Sigmoid colon (tissue), 7 donors: ENCODE measurements around the gene SYNGR1. TPM values are rescaled to one million over a fixed set of nuclear protein-coding genes. Genes with fewer than 3 reads are reported as not detected.

Experiments used
- DNase-seq: peaks from one replicate; pipeline ENCODE4 v3.0.0-alpha.2; 2019
- H3K27ac ChIP-seq, 4 donors: fragments of 200-600 bp; sonication (generic); one replicate each; pipeline ENCODE4 v1.5.1; 2016 to 2019; ENCODE audit warnings: mild to moderate bottlenecking in 1 of 4
- H3K27me3 ChIP-seq, 3 donors: fragments of 200-600 bp; sonication (generic); one replicate each; pipeline ENCODE4 v1.5.1; 2019; ENCODE audit warnings: mild to moderate bottlenecking in 1 of 3
- H3K36me3 ChIP-seq, 4 donors: fragments of 200-600 bp; sonication (generic); one replicate each; pipeline ENCODE4 v1.5.1; 2016 to 2019
- H3K4me1 ChIP-seq, 4 donors: fragments of 200-600 bp; sonication (generic); one replicate each; pipeline ENCODE4 v1.5.1; 2017 to 2019
- H3K4me3 ChIP-seq, 4 donors: fragments of 200-600 bp; sonication (generic); one replicate each; pipeline ENCODE4 v1.5.1; 2017 to 2019; ENCODE audit warnings: mild to moderate bottlenecking in 2 of 4, moderate library complexity in 1 of 4
- H3K9me3 ChIP-seq, 4 donors: fragments of 200-600 bp in 3 of 4; sonication (generic) in 3 of 4; one replicate each; pipeline versions ENCODE4 v1.5.1 to v1.6.1; 2013 to 2019
- CTCF ChIP-seq, 4 experiments: fragments of 450-650 bp in 3 of 4; fragments of 200-600 bp in 1 of 4; IDR thresholded peaks; one replicate each; pipeline ENCODE4 v1.5.1; 2016 to 2019; ENCODE audit warnings: antibody characterized with exemption in 4 of 4, mild to moderate bottlenecking in 3 of 4, moderate library complexity in 2 of 4
- EP300 ChIP-seq, 4 donors: sonication (generic); formaldehyde crosslinking; IDR thresholded peaks; one replicate each; pipeline ENCODE4 v1.6.1; 2017; ENCODE audit warnings: antibody characterized with exemption in 4 of 4
- POLR2A ChIP-seq, 2 donors: fragments of 450-650 bp; IDR thresholded peaks; one replicate each; pipeline ENCODE4 v1.6.1; 2016; ENCODE audit warnings: antibody characterized with exemption in 2 of 2, mild to moderate bottlenecking in 2 of 2, moderate library complexity in 2 of 2
- POLR2AphosphoS5 ChIP-seq, 4 donors: sonication (generic); formaldehyde crosslinking; IDR thresholded peaks; one replicate each; pipeline ENCODE4 v1.6.1; 2017; ENCODE audit warnings: antibody characterized with exemption in 4 of 4
- WGBS, 2 donors: extraction: QIAGEN DNeasy Blood & Tissue Kit; methylation state at CpG; one replicate each; pipeline ENCODE4 v1.1.7; 2013; 5-methylcytosine and 5-hydroxymethylcytosine counted together
- intact Hi-C: fragments of 100-400 bp; cut with DNase I; formaldehyde crosslinking; loops from one replicate; pipeline ENCODE4 v1.15.1; 2023
- polyA plus RNA-seq, 3 donors: library from polyadenylated mRNA; stranded (reverse); fragments of 200-250 nt; gene quantifications; one replicate each; pipeline ENCODE4 v1.2.3, GENCODE V29; 2013
- total RNA-seq, 4 donors: library from RNA; depleted of rRNA; stranded (reverse); fragments of >200 nt; gene quantifications; one replicate each; pipeline ENCODE4 v1.1.0, GENCODE V29; 2016
- donor health status: healthy with polysubstance abuse.
- donor health status: Bipolar disorder and iron deficiency.
- donor health status: healthy.

The SYNGR1 gene
- total and polyA plus RNA-seq, 7 donors = 0.69 to 29.4 (median 14.5) TPM

- Histone ChIP-seq H3K4me1 (peaks cover 0 to 11% (median 6%) of the 10 kb centered on the region in 4 donors), H3K36me3 (no peaks in the 10 kb centered on the region), H3K27ac (no peak overlapping the region), H3K27me3 (peaks cover 0 to 7% (median 7%) of the 10 kb centered on the region in 3 donors), H3K4me3 (no peak overlapping the region), H3K9me3 (no peaks in the 10 kb centered on the region)
- 78 to 86% methylated on average over 11 of the region's 11 CpGs for WGBS, 2 donors
- no peak for DNase-seq
- intact Hi-C loops = no loop called here
- TF ChIP-seq POLR2A (IDR thresholded peaks at IDR 0.05) (no peak), POLR2AphosphoS5 (IDR thresholded peaks at IDR 0.05) (no peak), EP300 (IDR thresholded peaks at IDR 0.05) (no peak), CTCF (IDR thresholded peaks at IDR 0.05) (no peak)
Measured at GRCh38 chr22:39389420-39389819, 39.6 kb downstream of the SYNGR1 start.

GRCh38 chr22:39392341-39392948 is 42.7 kb downstream of the SYNGR1 start:
- Histone ChIP-seq H3K27ac (no peak overlapping the region), H3K27me3 (no peaks in the 10 kb centered on the region), H3K36me3 (no peaks in the 10 kb centered on the region), H3K9me3 (no peaks in the 10 kb centered on the region), H3K4me3 (no peak overlapping the region), H3K4me1 (peaks cover 0 to 11% (median 6%) of the 10 kb centered on the region in 4 donors)
- DNase-seq = no peak
- WGBS, 2 donors = 60 to 78% methylated on average over 9 of the region's 9 CpGs
- intact Hi-C loops = no loop called here
- TF ChIP-seq EP300 (IDR thresholded peaks at IDR 0.05) = no peak
- TF ChIP-seq POLR2AphosphoS5 (IDR thresholded peaks at IDR 0.05) = no peak
- no peak for TF ChIP-seq CTCF (IDR thresholded peaks at IDR 0.05)
- TF ChIP-seq POLR2A (IDR thresholded peaks at IDR 0.05) = no peak

- H3K4me3 ChIP-seq = no peak overlapping the region
- H3K27me3 ChIP-seq = no peaks in the 10 kb centered on the region
- intact Hi-C loops = loop anchor here (5.0 kb wide), 2 partner anchors 44 to 131 kb away; no protein-coding TSS in a partner anchor
- WGBS, 2 donors = 90 to 92% methylated on average over 11 of the region's 11 CpGs
- TF ChIP-seq EP300 (IDR thresholded peaks at IDR 0.05) (no peak), POLR2AphosphoS5 (IDR thresholded peaks at IDR 0.05) (no peak), POLR2A (IDR thresholded peaks at IDR 0.05) (no peak), CTCF (IDR thresholded peaks at IDR 0.05) (no peak)
- peaks cover 0 to 11% (median 10%) of the 10 kb centered on the region in 4 donors for H3K4me1 ChIP-seq
- no peak for DNase-seq
- no peaks in the 10 kb centered on the region for H3K9me3 ChIP-seq
- H3K36me3 ChIP-seq = no peaks in the 10 kb centered on the region
- no peak overlapping the region for H3K27ac ChIP-seq
Measured at GRCh38 chr22:39395936-39396796, 46.4 kb downstream of the SYNGR1 start.

- Histone ChIP-seq H3K27ac (no peak overlapping the region), H3K4me1 (peaks cover 0 to 17% (median 14%) of the 10 kb centered on the region in 4 donors), H3K4me3 (no peak overlapping the region), H3K27me3 (no peaks in the 10 kb centered on the region), H3K36me3 (no peaks in the 10 kb centered on the region), H3K9me3 (no peaks in the 10 kb centered on the region)
- 94 to 95% methylated on average over 3 of the region's 3 CpGs for WGBS, 2 donors
- DNase-seq = no peak
- TF ChIP-seq CTCF (IDR thresholded peaks at IDR 0.05) = no peak
- no peak for TF ChIP-seq EP300 (IDR thresholded peaks at IDR 0.05)
- no peak for TF ChIP-seq POLR2A (IDR thresholded peaks at IDR 0.05)
- no peak for TF ChIP-seq POLR2AphosphoS5 (IDR thresholded peaks at IDR 0.05)
- intact Hi-C loops = loop anchor here (5.0 kb wide), 2 partner anchors 44 to 131 kb away; no protein-coding TSS in a partner anchor
Measured at GRCh38 chr22:39396797-39397195, 47.0 kb downstream of the SYNGR1 start.
